SK-N-MC (cell line): ENCODE measurements around the gene ERLIN1.

Source experiments
- EZH2 ChIP-seq: fragments of 200-600 bp; sonication (generic); IDR thresholded peaks from one replicate; pipeline ENCODE4 v1.6.1; 2017; ENCODE audit warnings: antibody characterized with exemption
- FOXP2 ChIP-seq: optimal IDR thresholded peaks from 2 replicates; pipeline ENCODE3; 2011; ENCODE audit warnings: mild to moderate bottlenecking, moderate library complexity; ENCODE audit not compliant: insufficient read depth; ENCODE audit errors: extremely low read length, control extremely low read depth
- POLR2AphosphoS5 ChIP-seq: IDR thresholded peaks from 2 replicates; pipeline ENCODE4 v1.6.1; 2012; ENCODE audit warnings: mild to moderate bottlenecking, low read depth, low read length, borderline replicate concordance

- TF ChIP-seq POLR2AphosphoS5 (no peak), EZH2 (no peak), FOXP2 (no peak)
These were observed 15.7 kb upstream of the ERLIN1 start for GRCh38 chr10:100201549-100201948.
